ENCODE data around the gene DISC1. TPM values are rescaled to one million over a fixed set of nuclear protein-coding genes. Genes with fewer than 3 reads are reported as not detected.

Gene DISC1
- total RNA-seq, 2 donors from 2014 or later, result 2.3 to 7.0 TPM

GRCh38 chr1:231603598-231604275 lies 22.9 kb upstream of the DISC1 start:
- Histone ChIP-seq H3K36me3 (replicated peaks in 1 of 2; ENCODE audit: insufficient read depth in 1 of 2, low read depth in 2 of 2) (no peaks in the 10 kb centered on the region), H3K9me3 (no peaks in the 10 kb centered on the region), H3K4me1 (no peaks in the 10 kb centered on the region), H3K27me3 (no peaks in the 10 kb centered on the region), H3K4me3 (peak overlapping the region; percentile 25 to 50), H3K27ac (peak overlapping the region in 2 of 4 donors; percentile 11 to 43)
- TF ChIP-seq POLR2A (IDR thresholded peaks at IDR 0.05), result no peak
- peak; percentile 71 to 95 (median 78) for TF ChIP-seq CTCF (IDR thresholded peaks at IDR 0.05)
- intact Hi-C loops (cut with DNase I), result no loop called here
- ATAC-seq (peak; percentile 78), DNase-seq (peak; percentile 27 to 51 (median 40))
- WGBS, 2 donors, result 11 to 16% methylated on average over 8 of the region's 8 CpGs

- no peak for ATAC-seq
- intact Hi-C loops (cut with DNase I), result no loop called here
- Histone ChIP-seq H3K9me3 (no peaks in the 10 kb centered on the region), H3K36me3 (replicated peaks in 1 of 2; ENCODE audit: insufficient read depth in 1 of 2, low read depth in 2 of 2) (no peaks in the 10 kb centered on the region), H3K27me3 (no peaks in the 10 kb centered on the region), H3K4me3 (no peak overlapping the region), H3K27ac (no peak overlapping the region), H3K4me1 (no peaks in the 10 kb centered on the region)
- TF ChIP-seq POLR2A (IDR thresholded peaks at IDR 0.05) (no peak), CTCF (IDR thresholded peaks at IDR 0.05) (no peak)
- WGBS, 2 donors, result 47 to 50% methylated on average over 2 of the region's 2 CpGs
- DNase-seq, result no peak
Measured at GRCh38 chr1:231604276-231604621, 22.3 kb upstream of the DISC1 start.

DNA sequence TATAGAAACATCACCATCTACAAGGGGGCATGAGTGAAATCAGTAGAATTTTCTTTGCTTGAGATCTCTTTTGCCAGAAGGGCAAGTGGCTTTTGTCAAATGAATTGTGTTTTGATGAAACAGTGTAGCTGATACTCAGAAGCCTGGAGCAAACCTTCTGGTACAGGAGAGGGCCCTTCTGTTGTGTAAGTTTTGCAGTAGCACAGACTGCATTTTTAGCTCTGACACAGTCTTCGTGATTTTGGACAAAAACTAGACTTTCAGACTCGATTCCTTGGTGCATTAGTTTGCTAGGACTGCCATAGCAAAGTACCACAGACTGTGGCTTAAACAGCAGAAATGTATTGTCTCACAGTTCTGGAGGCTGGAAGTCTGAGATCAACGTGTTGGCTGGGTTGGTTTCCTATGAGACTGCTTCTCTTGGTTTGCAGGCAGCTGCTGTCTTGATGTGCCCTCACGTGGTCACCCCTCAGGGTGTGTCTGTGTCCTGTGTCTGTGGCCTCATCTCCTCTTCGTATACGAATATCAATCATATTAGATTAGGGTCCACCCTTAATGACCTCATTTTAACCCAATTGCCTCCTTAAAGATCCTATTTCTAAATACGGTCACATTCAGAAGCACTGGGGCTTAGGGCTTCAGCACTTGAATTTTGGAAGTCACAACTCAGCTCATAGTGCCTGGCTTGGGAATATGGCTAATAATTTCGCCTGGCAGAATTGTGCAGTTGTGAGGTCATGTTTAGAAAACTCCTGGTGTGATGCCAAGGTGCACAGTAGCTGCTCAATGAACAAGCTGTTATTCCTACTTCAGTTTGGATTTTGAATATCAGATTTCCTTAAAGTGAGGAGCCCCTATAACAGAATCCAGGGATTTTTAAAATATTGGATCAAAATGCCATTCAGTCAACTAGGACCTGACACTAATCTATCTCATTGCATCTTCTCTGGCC lies 21.2 kb upstream of the DISC1 start:
- Histone ChIP-seq H3K4me1 (no peaks in the 10 kb centered on the region), H3K36me3 (replicated peaks in 1 of 2; ENCODE audit: insufficient read depth in 1 of 2, low read depth in 2 of 2) (no peaks in the 10 kb centered on the region), H3K4me3 (no peak overlapping the region), H3K27me3 (no peaks in the 10 kb centered on the region), H3K27ac (no peak overlapping the region), H3K9me3 (no peaks in the 10 kb centered on the region)
- TF ChIP-seq POLR2A (IDR thresholded peaks at IDR 0.05) (no peak), CTCF (IDR thresholded peaks at IDR 0.05) (no peak)
- no peak for ATAC-seq
- DNase-seq, result no peak
- intact Hi-C loops (cut with DNase I), result no loop called here
- 52% methylated on average over 8 of the region's 8 CpGs for WGBS, 2 donors

DNA sequence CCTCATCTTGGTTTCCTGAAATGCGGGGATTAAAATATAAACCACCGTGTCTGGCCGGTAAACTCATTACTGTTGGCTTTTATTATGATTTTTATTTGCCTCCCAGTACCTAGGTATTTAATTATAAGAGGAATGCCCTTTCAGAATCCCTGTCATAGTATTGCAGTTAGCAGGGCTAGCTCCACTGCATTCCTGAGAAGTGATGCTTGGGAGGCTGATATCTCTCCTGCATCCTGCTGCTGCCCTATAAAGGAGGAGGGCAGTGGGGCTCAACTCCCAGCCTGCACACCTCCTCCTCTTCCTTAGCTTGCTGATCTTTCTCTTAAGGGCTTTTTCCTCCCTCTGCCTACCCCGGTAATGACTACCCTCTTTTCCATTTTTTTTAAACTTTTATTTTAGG lies 19.9 kb upstream of the DISC1 start:
- intact Hi-C loops (cut with DNase I), result no loop called here

More for the DNA sequence above, 19.9 kb upstream of the DISC1 start:
- no peaks in the 10 kb centered on the region for H3K36me3 ChIP-seq (replicated peaks in 1 of 2; ENCODE audit: insufficient read depth in 1 of 2, low read depth in 2 of 2)
- no peaks in the 10 kb centered on the region for H3K4me1 ChIP-seq
- no peak overlapping the region for H3K4me3 ChIP-seq
- TF ChIP-seq CTCF (IDR thresholded peaks at IDR 0.05), result no peak
- TF ChIP-seq POLR2A (IDR thresholded peaks at IDR 0.05), result no peak
- ATAC-seq, result no peak
- WGBS, 2 donors, result 66 to 69% methylated on average over 4 of the region's 4 CpGs
- H3K9me3 ChIP-seq, result no peaks in the 10 kb centered on the region
- no peak for DNase-seq
- H3K27me3 ChIP-seq, result no peaks in the 10 kb centered on the region
- no peak overlapping the region for H3K27ac ChIP-seq
